Right lung (tissue), 5 donors: ENCODE measurements around the gene TOP3B. TPM values are rescaled to one million over a fixed set of nuclear protein-coding genes. Genes with fewer than 3 reads are reported as not detected.

Source experiments
- DNase-seq, 2 donors: peaks; one replicate each; pipeline ENCODE4 v3.0.0-alpha.2; 2013
- polyA plus RNA-seq, 5 donors: library from polyadenylated mRNA; unstranded; fragments of 120-200 nt; gene quantifications; one replicate each; pipeline versions ENCODE4 v1.2.1 to v1.2.3, GENCODE V29; 2013; ENCODE audit warnings: inconsistent platforms in 1 of 5, low replicate concordance in 1 of 5; ENCODE audit not compliant: insufficient read length in 5 of 5, insufficient read depth in 1 of 5

The TOP3B gene
- polyA plus RNA-seq, 5 donors, result 26.5 to 32.3 (median 28.4) TPM

GRCh38 chr22:21964234-21964633, 18.4 kb downstream of the TOP3B start:
- no peak for DNase-seq

- DNase-seq, result no peak
Measured at GRCh38 chr22:21963790-21964211, 18.8 kb downstream of the TOP3B start.

- no peak for DNase-seq
Measured at GRCh38 chr22:21963286-21963685, 19.3 kb downstream of the TOP3B start.

- no peak for DNase-seq
Measured at GRCh38 chr22:21962655-21962949, 20.0 kb downstream of the TOP3B start.

- no peak for DNase-seq
Measured at GRCh38 chr22:21961886-21962654, 20.5 kb downstream of the TOP3B start.

GRCh38 chr22:21961127-21961867, 21.3 kb downstream of the TOP3B start:
- no peak for DNase-seq

- no peak for DNase-seq
Measured at GRCh38 chr22:21960200-21961126, 22.1 kb downstream of the TOP3B start.

GRCh38 chr22:21959274-21960074, 23.1 kb downstream of the TOP3B start:
- no peak for DNase-seq

GRCh38 chr22:21958360-21959273, 24.0 kb downstream of the TOP3B start:
- DNase-seq, result no peak

- DNase-seq, result peak; percentile 68 to 82
Measured at GRCh38 chr22:21952586-21953571, 29.7 kb downstream of the TOP3B start, which contains the start of gene PPM1F. Gene PPM1F, minus strand, starts transcription at chr22:21952848. Its CDS starts 6,800 bp downstream, at chr22:21946048.

GRCh38 chr22:21951931-21952465, 30.6 kb downstream of the TOP3B start:
- no peak for DNase-seq

GRCh38 chr22:21951062-21951461, 31.5 kb downstream of the TOP3B start:
- DNase-seq, result no peak

- no peak for DNase-seq
Measured at GRCh38 chr22:21949948-21950347, 32.6 kb downstream of the TOP3B start.

- DNase-seq, result no peak
Measured at GRCh38 chr22:21949569-21949918, 33.0 kb downstream of the TOP3B start.

GRCh38 chr22:21948824-21949568, 33.6 kb downstream of the TOP3B start:
- no peak for DNase-seq

- no peak for DNase-seq
Measured at GRCh38 chr22:21948390-21948789, 34.2 kb downstream of the TOP3B start.

- no peak for DNase-seq
Measured at GRCh38 chr22:21947040-21948014, 35.3 kb downstream of the TOP3B start.
